ENCODE data around the gene RBFOX1. TPM values are rescaled to one million over a fixed set of nuclear protein-coding genes. Genes with fewer than 3 reads are reported as not detected.

The RBFOX1 gene
- total RNA-seq, 1 experiment from 2014 or later = not detected

- ATAC-seq = no peak
- Histone ChIP-seq H3K36me3 (ENCODE audit: control insufficient read depth in 1 of 2, insufficient read depth in 2 of 2, low read length in 2 of 2) (no peaks in the 10 kb centered on the region), H3K9me2 (ENCODE audit: insufficient read depth) (no peaks in the 10 kb centered on the region), H3K4me2 (ENCODE audit: low read length) (no peak overlapping the region), H3K9me3 (ENCODE audit: control insufficient read depth in 1 of 2, insufficient read depth in 1 of 2, low read depth in 1 of 2, low read length in 2 of 2) (peaks cover 0 to 17% of the 10 kb centered on the region in 2 experiments; a peak in 2 of 4 replicates), H4K20me1 (ENCODE audit: insufficient read depth) (no peaks in the 10 kb centered on the region), H3K79me2 (ENCODE audit: insufficient read depth, low read length) (no peaks in the 10 kb centered on the region), H2AFZ (ENCODE audit: low read depth, low read length, poor library complexity, severe bottlenecking) (no peak overlapping the region), H3K27me3 (ENCODE audit: insufficient read depth, low read length) (no peaks in the 10 kb centered on the region), H3K4me1 (ENCODE audit: control insufficient read depth in 1 of 2, insufficient read depth in 2 of 2, low read length in 2 of 2) (no peaks in the 10 kb centered on the region), H3K4me3 (replicated peaks in 1 of 2; ENCODE audit: low read depth in 1 of 2, low read length in 2 of 2) (no peak overlapping the region), H3K27ac (ENCODE audit: low read depth, low read length) (no peak overlapping the region), H3K9ac (ENCODE audit: low read length) (no peak overlapping the region)
- CTCF ChIA-PET = no interaction called here
- TF ChIP-seq EZH2phosphoT487 (IDR thresholded peaks at IDR 0.05; ENCODE audit: borderline replicate concordance) = no peak
- TF ChIP-seq EZH2 (IDR thresholded peaks at IDR 0.05) = no peak
- TF ChIP-seq CEBPB (IDR thresholded peaks at IDR 0.05; ENCODE audit: low read depth) = no peak
- TF ChIP-seq YY1 (IDR thresholded peaks at IDR 0.05; ENCODE audit: extremely low read depth, insufficient replicate concordance, low read depth, low read length) = no peak
- TF ChIP-seq ELF1 (IDR thresholded peaks at IDR 0.05; ENCODE audit: borderline replicate concordance, low read depth) = no peak
- intact Hi-C loops (cut with micrococcal nuclease) = no loop called here
- RAD21 ChIA-PET (ENCODE audit: low non-redundant PET in 1 of 2, low total read pairs in 2 of 2, uncharacterized antibody in 2 of 2, unreplicated experiment in 2 of 2) = no interaction called here
- BruUV-seq (replicated peaks) = no TSS peak
- POLR2A ChIA-PET = no interaction called here
- DNase-seq (ENCODE audit: low read depth, low spot score) = no peak
Measured at GRCh38 chr16:7319514-7319913, 13.1 kb upstream of the RBFOX1 start.

DNA sequence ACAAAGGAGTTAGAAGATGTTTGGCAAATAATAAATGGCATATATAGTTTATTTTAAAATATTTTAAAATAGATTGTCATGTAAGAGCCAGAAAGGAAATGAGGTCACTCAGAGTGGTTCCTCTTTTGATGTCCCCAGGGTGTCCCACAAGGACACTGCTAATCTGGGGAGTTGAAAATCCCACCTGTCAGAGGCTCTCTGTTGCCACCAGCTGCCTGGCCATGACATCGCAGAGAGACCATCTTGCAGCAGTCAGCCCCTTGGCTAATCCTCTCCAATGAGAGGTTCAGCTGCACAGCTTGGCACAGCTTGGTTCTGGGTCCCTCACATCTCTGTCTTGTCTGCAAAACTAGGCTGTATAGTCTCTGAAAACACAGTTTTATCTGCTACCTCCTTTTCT is 11.0 kb upstream of the RBFOX1 start:
- ATAC-seq (no peak), DNase-seq (ENCODE audit: low read depth, low spot score) (no peak)
- Histone ChIP-seq H3K9me2 (ENCODE audit: insufficient read depth) (no peaks in the 10 kb centered on the region), H3K79me2 (ENCODE audit: insufficient read depth, low read length) (no peaks in the 10 kb centered on the region), H2AFZ (ENCODE audit: low read depth, low read length, poor library complexity, severe bottlenecking) (no peak overlapping the region), H4K20me1 (ENCODE audit: insufficient read depth) (no peaks in the 10 kb centered on the region), H3K4me1 (ENCODE audit: control insufficient read depth in 1 of 2, insufficient read depth in 2 of 2, low read length in 2 of 2) (no peaks in the 10 kb centered on the region), H3K27ac (ENCODE audit: low read depth, low read length) (no peak overlapping the region), H3K27me3 (ENCODE audit: insufficient read depth, low read length) (no peaks in the 10 kb centered on the region), H3K4me2 (ENCODE audit: low read length) (no peak overlapping the region), H3K4me3 (replicated peaks in 1 of 2; ENCODE audit: low read depth in 1 of 2, low read length in 2 of 2) (no peak overlapping the region), H3K9ac (ENCODE audit: low read length) (no peak overlapping the region), H3K36me3 (ENCODE audit: control insufficient read depth in 1 of 2, insufficient read depth in 2 of 2, low read length in 2 of 2) (no peaks in the 10 kb centered on the region), H3K9me3 (ENCODE audit: control insufficient read depth in 1 of 2, insufficient read depth in 1 of 2, low read depth in 1 of 2, low read length in 2 of 2) (peaks cover 0 to 28% of the 10 kb centered on the region in 2 experiments; a peak in 2 of 4 replicates)
- intact Hi-C loops (cut with micrococcal nuclease) = no loop called here
- ChIA-PET POLR2A (no interaction called here), CTCF (no interaction called here), RAD21 (ENCODE audit: low non-redundant PET in 1 of 2, low total read pairs in 2 of 2, uncharacterized antibody in 2 of 2, unreplicated experiment in 2 of 2) (no interaction called here)
- no TSS peak for BruUV-seq (replicated peaks)
- TF ChIP-seq EGR1 (IDR thresholded peaks at IDR 0.05; ENCODE audit: low read depth) (no peak), ZBTB33 (IDR thresholded peaks at IDR 0.05; ENCODE audit: extremely low read depth, insufficient replicate concordance, low read length) (no peak), ATF3 (IDR thresholded peaks at IDR 0.05) (no peak), TCF7L2 (IDR thresholded peaks at IDR 0.05; ENCODE audit: borderline replicate concordance, extremely low read depth, insufficient read depth, insufficient read length) (no peak), SIN3A (IDR thresholded peaks at IDR 0.05; ENCODE audit: low read depth) (no peak), ELF1 (IDR thresholded peaks at IDR 0.05; ENCODE audit: borderline replicate concordance, low read depth) (no peak), CTCF (IDR thresholded peaks at IDR 0.05 in 2 of 3, conservative IDR thresholded peaks at IDR 0.05 in 1 of 3; ENCODE audit: borderline replicate concordance in 1 of 3, insufficient read depth in 1 of 3, low read depth in 2 of 3, low read length in 2 of 3) (no peak), SP1 (IDR thresholded peaks at IDR 0.05; ENCODE audit: low read depth) (no peak), EZH2 (IDR thresholded peaks at IDR 0.05) (no peak), POLR2AphosphoS5 (IDR thresholded peaks at IDR 0.05; ENCODE audit: low read depth, low read length) (no peak), RAD21 (IDR thresholded peaks at IDR 0.05; ENCODE audit: low read depth) (no peak), FOSL1 (IDR thresholded peaks at IDR 0.05; ENCODE audit: low read depth) (no peak), ZFX (IDR thresholded peaks at IDR 0.05) (no peak)
